ENCODE results near the gene CCDC88C.
"Not testable (repeated sequence)": the region's sequence is repeated elsewhere in the genome, so short reads cannot be mapped to it uniquely, and the experiment has no call there.

CCDC88C gene

DNA sequence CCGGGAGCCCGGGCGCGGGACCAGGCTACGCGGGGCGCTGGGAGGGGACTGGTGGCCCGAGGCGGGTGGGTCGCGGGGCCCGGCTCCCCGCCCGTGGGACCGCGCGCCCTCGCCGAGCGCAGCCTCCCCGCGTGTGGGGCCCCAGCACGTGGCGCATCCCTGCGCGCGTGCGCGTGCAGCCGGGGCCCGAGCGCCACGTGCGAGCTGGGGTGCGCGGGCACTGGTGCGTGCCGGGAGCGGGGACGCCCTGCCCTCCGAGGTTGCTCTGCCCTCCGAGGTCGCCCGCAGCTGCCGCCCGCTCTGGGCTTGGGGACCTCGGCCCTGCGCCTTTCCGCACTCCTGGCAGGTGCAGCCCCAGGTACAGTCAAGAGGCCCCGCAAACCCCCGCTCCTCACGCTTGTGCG is 365 bp upstream of the CCDC88C start:
- no peak for FAIRE-seq

DNA sequence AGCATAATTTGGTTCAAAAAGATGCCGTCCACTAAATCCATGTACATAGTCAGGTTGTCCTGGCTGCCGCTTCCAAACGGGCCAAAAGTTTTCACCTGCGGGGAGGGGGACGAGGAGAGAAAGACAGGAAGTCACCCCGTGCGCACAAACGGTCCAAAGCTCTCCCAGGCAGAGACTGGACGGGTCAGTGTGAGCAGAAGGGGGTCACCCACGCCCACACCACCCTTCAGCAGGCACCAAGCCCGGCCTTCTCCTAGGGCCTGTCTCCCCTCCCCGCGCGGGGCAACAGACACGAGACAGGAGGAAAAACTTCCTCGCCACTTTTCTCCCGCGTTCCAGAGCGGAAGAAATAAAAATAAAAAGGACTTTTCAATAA is 888 bp downstream of the CCDC88C start:
- no peak for FAIRE-seq

DNA sequence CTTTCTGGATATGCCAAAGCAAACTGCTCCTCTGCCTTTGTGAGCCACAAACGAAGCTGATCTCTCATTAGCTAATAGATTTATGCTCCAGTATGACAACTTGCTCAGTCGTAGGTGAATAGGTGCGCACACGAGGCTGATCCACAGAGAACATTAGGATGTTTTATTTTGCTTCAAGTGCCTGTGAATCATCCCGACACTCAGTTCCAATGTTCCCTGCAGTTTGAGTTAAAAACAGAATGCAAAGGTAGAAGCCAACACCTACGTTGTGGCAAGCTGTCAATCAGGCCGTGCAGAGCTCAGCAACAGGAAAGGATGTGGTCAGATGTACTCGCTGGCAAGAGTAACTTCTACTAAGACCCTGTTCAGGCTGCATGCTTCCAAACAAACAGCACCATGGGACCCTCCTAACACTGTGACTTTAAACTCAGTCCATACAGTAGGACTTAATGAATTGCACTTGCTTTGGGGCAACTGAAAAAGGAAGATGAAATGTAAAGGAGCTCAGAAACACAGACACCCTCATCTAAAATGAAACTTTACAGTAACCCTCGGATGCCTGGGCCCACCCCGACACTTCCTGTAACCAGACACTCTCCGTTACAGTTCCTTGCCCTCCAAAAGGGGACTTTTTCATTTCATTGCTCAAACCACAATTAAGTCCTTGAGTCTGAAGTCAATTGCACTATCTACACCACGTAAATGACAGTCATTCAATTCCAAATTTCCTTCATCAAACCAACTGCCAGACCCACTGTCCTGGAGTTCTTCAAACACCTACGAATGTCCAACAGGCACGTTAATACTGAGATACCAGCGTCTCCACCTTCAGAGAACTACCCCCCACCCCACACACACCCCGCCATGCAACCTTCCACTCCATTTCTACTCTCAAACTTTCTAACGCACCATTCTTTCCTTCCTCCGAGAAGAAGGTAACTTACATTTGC is 1.6 kb downstream of the CCDC88C start:
- no peak for FAIRE-seq

DNA sequence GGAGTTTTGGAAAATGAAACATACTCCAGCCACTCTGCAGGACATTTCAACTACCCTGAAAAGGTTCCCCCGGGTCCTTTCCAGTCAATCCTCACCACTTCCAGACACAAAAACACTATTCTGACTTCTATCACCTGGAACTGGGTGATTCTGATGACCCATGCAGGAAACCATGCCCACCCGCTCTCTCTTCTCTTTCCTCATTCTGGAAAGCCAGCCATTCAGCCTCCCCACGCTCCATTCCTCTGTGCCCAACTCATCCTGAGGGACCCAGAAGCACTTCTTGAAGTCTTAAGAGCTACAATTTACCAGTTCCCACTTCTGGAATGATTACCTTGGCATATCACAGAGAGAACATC is 3.2 kb downstream of the CCDC88C start:
- FAIRE-seq: no peak

DNA sequence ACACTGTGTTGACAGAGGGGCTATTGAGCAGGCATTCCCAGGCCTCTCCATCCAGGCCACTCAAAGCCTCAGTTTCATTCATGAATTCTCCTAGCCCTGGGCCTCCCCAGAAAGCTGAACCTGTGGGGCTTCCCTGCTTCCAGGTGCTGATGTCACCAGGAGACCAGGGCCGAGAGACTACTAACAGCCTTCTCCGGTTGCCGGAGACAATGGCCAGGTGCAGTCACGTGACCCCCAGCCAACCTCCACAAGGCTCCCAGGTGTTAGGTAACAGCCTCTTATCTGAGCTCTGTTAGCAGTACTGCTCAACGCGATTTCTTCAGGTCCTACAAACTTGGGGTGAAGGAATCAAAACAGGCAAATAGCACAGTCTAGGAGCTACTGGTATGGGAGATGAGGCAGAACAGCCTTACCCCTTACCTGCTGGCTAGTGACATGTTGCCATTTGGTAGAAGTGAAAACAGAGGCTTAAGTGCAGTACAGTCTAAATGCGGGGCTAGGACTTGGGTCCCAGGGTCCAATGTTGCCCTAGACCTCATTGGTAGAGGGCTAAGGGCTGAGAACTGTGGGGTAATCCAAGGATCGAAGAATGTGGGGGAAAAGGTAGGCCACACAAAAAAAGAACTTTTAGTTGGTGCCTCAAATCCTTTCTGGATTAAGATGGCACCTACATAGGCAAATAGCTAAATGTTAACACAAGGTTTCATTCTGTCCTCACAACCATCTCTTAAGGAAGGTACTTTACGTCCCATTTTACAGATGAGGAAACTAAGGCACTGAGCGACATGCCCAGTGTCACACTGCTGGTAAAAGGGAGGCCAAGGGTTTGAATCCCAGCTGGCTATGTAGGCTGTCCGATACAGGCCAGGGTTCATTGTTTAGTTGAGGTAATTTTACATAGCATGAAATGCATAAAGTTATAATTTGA is 3.8 kb downstream of the CCDC88C start:
- FAIRE-seq: no peak

DNA sequence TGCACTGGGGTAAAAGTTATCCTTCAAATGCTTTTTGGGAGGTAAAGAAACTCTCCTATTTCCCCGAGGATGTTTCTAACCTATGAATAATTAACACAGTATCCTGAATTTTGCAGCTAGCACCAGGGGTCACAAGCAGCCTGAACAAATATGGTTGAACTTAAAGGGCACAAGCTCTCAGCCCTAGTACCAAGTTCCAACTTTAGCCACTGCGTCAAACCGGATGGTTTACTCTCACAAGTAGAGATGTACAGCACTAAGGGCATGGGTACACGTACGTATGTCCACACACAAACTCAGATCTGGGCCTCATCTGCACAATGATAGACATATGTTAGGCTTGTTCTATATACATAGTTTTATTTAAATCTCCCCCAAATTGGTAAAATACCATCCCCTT is 4.7 kb downstream of the CCDC88C start:
- no peak for FAIRE-seq

DNA sequence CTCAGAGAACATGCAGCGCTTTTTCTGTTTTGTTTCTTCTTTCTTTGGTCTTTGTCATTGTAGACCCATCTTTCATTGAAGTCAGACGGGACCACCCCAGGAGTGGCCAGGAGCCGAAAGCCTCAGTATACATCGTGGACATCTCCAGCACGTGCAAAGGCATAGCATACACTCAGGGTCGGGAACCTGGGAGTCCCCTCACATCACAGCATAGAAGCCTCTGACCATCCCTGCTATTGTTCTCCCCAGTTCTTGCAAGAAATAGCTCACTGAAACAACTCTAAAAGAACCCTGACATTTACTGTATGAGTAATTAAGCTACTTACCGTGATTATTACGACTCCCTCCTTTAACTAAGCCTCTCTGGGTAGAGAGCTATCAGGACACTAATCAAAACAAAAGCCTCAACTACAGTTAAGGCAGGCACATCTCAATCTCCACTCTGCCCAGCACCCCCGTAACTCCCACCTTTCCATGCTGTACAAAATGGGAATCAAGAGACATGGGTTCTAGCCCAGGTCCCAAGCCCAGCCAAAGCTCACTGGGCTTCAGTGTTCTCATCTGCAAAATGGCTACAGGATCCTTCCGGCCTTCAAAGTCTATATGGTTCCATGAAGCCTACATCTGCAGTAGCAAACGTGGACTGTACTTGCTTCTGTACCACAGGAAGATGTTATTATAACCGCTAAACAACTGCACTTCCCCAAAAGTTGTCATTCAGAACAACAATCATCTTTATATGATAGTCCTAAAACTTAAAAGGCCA is 6.7 kb downstream of the CCDC88C start:
- FAIRE-seq: no peak

DNA sequence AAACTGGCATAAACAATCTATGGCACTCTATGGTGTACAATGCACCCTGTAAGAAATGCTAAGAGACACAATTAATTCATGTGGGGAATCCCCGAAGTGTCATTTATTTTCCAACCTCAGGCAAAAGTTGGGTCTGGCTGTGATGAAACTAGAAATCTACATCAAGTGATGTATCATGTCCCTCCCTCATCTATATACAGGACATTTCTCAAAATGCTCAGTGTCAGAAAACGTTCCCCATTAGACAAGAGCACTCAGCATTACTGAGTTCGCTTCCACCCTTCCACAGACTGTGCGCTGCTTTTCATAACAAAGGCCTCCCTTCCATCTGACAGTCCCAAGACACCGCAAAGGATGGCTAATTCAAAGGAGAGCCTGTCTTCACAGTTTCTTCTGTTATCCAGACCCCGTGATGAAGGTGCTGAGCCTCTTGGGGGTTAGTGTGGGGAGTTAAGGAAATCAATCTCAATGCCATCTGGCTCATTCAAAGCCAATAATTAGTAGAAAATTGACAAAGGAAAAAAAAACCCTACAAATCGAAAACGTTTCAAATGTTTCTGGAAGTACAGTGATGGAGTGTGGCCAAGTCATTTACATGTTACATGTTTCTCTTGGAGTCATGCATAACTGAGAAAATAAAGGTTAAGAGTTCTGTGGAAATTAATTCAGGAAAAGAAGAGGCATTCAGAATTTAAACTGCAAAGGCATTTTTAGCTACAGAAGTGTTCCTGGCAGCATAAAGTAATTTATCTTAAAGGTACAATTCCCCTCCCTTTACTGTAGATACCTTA is 7.5 kb downstream of the CCDC88C start:
- no peak for FAIRE-seq

DNA sequence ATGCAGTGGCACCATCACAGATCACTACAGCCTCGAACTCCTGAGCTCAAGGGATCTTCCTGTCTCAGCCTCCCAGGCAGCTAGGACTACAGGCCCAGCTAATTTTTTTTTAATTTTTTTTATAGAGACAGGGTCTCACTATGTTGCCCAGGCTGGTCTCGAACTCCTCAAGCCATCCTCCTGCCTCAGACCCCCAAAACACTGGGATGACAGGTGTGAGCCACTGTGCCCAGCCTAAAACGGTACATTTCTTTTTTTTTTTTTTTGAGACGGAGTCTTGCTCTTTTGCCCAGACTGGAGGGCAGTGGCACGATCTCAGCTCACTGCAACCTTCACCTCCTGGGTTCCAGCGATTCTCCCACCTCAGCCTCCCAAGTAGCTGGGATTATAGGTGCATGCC is 8.4 kb downstream of the CCDC88C start:
- not testable (repeated sequence) for FAIRE-seq

DNA sequence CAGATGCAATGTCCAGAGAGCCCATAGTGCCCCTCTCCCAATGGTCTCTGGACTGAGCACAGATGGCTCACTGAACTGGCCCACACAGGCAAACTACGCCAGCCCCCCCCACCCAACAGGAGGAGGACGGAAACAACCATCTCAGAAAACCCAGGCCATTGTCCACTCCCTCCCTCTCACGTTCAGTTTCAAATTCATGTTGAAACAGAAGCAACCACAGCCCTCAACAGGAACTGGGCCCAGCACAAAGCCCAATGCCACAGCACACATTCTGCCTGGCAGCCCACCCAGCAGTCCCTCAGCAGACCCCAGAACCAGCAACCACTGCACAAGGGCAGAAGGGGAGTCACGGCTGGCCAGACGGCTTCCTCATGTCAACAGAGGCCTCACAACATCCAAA is 10.6 kb downstream of the CCDC88C start:
- FAIRE-seq: no peak

DNA sequence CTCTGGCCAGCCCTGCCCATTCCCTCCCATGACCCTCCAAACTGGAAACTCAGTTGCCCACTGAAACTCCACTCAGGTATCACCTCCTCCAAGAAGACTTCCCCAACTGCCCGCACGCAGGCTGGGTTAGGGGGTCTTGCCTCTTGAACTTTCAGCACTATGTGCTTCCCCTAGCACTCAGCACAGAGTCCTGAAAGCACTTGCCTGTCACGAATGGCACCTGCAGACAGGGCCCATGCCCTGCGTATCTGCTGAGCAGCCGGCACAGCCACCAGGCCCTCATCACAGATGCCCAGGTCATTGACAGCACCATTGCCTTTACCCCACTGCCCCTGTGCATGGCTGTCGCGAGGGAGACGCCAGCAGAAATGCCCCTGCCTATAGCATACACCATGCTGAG is 11.2 kb downstream of the CCDC88C start:
- no peak for FAIRE-seq

DNA sequence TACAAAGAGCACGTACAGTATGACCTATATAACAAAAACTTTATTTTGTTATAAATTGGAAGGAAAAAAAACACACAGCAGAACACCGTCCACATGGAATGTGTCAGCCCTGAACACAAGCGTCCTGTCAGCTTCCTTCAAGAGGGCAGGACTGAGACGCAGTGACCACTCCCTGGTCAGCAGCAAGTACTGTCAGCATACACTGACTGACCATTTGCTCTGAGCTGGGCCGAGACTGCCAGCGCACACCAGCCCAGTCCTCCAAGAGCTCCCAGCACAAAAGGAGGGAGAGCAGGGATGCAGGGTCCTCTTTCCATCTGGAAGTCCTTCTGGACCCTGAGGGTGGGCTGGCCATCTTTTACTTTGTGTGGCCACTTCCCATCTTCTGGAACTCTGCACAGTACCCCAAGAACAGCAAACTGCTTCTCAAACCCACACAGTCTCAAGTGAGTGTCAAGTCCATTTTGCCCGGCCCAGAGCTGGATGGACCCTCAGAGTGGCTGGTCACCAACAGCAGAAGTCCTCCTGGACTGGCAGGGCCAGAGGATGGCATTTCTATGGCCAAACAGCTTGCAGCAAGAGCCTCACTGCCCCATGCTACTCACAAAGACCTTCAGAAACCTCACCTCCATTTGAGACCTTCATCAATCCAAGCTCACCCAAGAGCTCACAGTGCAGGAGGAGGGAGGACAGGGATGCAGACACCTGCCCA is 11.7 kb downstream of the CCDC88C start:
- no peak for FAIRE-seq

DNA sequence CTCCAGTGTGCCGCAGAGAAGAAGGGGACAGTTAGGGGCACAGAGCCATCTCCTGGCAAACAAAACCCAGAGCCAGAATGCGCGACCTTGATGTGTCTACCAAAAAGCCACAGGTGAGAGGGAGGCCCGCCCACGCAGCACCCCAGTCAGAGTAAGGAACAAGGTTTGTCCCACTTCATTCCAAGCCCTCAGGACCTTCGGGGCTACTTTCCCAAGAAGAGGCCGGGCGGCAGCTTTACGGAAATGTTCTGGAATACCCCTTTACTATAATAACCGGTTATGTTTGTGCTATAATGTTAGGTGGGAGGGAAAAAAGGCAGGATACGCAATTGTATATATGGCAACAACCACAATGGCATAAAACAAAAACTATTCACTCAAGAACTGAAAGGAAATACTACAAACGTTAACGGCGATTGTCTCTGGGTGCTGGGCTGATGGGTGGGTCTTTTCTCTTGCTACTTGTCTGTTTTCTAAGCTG is 12.3 kb downstream of the CCDC88C start:
- FAIRE-seq: no peak

DNA sequence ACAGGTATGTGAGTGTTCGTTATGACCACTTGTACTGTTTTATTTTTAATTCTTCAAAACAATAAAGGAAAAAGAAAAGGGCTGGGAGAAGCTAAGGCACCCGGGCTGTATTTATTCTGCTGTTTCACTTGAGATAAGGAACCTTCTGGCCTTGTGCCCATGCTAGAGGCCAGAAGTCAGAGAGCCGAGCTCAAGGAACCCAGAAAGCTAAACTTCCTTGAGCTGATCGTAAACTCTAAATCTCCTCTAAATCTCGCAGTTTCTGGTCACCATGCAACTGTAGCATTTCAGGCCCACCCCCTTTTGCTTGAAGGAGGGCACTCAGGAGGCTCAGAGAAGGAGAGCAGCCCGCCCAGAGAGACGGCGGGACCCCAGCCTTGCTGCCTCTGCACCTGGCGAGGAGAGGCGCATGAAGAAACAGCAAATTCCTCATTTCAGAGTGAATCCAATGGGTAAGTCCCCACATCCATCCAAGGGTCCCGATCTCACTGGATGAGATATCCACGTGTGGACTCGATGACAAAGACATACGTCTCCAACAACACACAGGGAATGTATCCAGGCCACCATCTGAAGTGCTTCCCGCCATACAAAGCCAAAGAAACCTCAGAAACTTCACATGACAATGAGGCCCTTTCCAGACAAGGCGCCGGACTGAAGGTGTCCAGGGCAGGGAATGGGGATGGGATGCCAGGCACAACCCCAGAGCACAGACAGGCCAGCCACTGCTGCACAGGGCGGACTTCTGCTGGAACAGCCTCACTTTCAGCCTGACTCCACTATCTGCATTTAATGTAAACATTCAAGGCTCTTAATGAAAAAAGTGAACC is 14.6 kb downstream of the CCDC88C start:
- FAIRE-seq: no peak

DNA sequence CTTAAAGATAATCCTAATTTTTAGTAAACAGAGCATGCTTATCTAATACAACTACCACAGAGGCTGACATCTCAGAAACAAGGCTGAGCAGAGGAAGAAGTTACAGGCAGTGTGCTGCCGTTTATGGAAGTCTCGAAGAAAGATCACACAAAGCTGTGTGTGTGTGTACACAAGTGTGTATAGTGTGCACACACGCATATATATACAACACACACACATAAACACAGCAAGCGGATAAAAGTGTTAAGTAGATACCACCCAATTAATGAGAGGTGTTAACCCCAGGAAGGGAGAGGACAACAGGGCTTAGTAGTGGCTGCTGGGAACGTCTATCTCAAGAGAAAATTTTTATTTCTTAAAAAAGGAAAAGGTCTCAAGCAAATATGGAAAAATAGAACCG is 15.3 kb downstream of the CCDC88C start:
- no peak for FAIRE-seq

DNA sequence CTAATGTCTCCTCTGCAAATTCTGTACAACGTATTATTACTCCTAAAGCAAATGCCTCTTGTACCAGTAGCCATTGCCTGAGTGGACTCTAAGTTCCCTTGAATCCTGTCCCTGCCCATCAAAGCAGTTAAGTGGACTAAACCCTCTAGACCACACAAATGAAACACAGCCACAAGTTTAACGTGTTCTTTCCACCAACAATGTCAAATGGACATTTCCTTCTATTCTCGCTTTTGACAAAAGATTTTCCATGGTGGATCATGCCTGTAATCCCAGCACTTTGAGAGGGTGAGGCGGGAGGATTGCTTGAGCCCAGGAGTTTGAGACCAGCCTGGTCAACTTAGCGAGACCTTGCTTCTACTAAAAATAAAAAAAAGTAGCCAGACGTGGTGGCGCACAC is 15.9 kb downstream of the CCDC88C start:
- no peak for FAIRE-seq

DNA sequence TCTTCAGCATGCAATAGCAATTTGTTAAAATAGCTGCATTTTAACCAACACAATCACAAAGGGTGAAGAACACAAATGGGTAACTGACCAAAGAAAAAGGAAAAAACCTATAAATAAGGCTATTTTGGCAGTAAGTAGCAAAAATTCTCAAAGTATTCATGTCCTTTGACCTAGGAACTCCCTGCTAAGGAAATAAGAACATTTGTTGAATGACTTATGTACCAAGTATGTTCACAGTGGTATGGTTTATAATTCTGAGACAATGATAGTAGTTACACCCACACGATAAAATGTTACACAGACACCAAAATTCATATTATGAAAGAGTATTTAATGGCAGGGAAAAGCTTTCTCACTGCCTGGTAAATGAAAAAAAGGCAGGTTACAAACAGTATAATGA is 16.9 kb downstream of the CCDC88C start:
- FAIRE-seq: no peak

DNA sequence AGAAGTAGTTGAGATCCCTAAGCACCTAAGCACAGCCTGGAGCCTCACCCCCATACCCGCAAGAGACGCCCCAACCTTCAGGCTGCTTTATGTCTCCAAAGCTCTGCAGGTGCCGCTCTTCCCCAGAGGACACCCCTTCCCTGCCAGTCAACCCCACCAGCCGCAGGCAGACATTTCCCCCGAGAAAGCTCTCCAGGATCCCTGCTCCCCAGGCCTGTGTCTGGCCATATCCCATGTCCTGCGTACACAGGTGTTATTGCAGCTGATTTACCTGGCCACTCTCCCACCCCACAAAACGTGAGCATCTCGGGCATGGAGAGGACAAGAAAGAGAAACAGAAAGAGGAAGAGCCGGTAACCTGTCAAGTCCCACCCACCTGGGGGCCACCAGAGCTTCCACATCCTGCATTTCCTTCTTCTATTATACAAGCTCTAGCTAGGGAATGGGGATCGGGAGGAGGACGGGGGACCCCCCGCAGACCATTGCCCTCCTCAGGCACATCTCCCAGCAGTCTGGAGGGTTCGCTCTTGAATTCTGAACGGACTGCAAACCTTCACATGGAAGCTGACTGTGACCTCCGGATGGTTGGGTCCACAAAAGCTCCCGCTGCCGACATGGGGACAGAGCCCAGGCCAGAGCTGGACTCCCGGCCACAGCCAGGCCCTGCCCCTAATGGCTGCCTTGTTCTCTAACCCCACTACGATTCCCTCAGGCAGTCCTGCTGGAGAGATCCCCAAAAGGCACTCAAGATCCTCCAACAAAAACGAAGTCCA is 17.6 kb downstream of the CCDC88C start:
- FAIRE-seq: no peak

DNA sequence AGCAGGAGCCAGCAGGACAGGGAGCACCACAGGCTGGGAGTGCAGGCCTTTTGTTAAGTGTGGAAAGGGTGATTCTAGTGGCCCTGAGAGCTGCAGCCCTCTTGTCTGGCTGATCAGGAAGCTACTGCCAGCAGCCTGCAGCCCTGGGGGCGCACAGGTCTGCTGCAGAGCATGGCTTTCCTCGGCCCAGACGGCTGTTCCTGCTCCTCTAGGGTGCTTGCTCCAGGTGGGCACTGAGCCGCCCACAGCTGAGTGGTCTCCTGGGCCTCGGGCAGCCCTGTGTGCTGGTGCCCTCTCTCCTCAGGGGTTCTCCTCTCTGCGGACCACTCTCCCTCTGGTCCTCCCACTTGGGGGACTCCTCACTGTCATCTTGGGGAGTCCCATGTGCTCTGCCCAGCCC is 18.9 kb downstream of the CCDC88C start:
- no peak for FAIRE-seq
